GM12878 (cell line): ENCODE results near the gene CFAP90. TPM values are rescaled to one million over a fixed set of nuclear protein-coding genes. Genes with fewer than 3 reads are reported as not detected.

ENCODE experiments used
- ATAC-seq: fragments of 200-7000 bp; cut with Tn5 transposase; 3 replicates; pipeline ENCODE4 v1.9.1; 2020; ENCODE audit warnings: mild to moderate bottlenecking, moderate library complexity
- BruUV-seq: library from RNA; stranded (reverse); fragments of 400-500 nt; replicated peaks from 2 replicates; lab custom pipeline; 2021; lab: Mats Ljungman, UMichigan
- CTCF ChIA-PET: fragments of 300-600 bp; sonication (Branson Sonifier 250); formaldehyde crosslinking; extraction: SDS; loops from one replicate; lab custom pipeline; 2021; ENCODE audit warnings: inconsistent platforms; lab: Yijun Ruan, JAX
- POLR2A ChIA-PET: fragments of 350-600 bp; formaldehyde crosslinking; extraction: SDS; loops from one replicate; lab custom pipeline; 2021; ENCODE audit warnings: inconsistent platforms; lab: Charles Lee
- RAD21 ChIA-PET: fragments of 300-600 bp; sonication (Branson Sonifier 250); formaldehyde crosslinking; loops from one replicate; lab custom pipeline; 2023; ENCODE audit warnings: antibody characterized with exemption; ENCODE audit not compliant: unreplicated experiment; lab: Charles Lee
- SMC1A ChIA-PET: fragments of 300-600 bp; sonication (Branson Sonifier 250); formaldehyde crosslinking; loops from one replicate; lab custom pipeline; 2023; ENCODE audit not compliant: unreplicated experiment, uncharacterized antibody; lab: Charles Lee
- DNase-seq: peaks from one replicate; pipeline ENCODE4 v3.0.0-alpha.2; 2011; ENCODE audit warnings: low read depth, low spot score
- FAIRE-seq: peaks from 3 replicates; lab custom pipeline; 2011; peaks lifted over from hg19 to GRCh38; lab: Jason Lieb, UNC
- H2AFZ ChIP-seq: 2 replicates; pipeline ENCODE4 v1.6.0; 2011; ENCODE audit warnings: low read depth, low read length, control low read depth; ENCODE audit not compliant: control insufficient read depth
- H3K27ac ChIP-seq: 2 replicates; pipeline ENCODE4 v1.5.1; 2011; ENCODE audit warnings: control low read depth; ENCODE audit not compliant: control insufficient read depth, insufficient read depth
- H3K27me3 ChIP-seq, 2 experiments: replicated peaks in 1 of 2; 2 replicates each; pipeline versions ENCODE4 v1.6.0 to v1.6.1; 2011; ENCODE audit warnings: low read length in 1 of 2; ENCODE audit not compliant: control insufficient read depth in 2 of 2, insufficient read depth in 2 of 2
- H3K36me3 ChIP-seq, 2 experiments: 2 replicates each; pipeline ENCODE4 v1.5.1; 2011; ENCODE audit warnings: low read length in 1 of 2; ENCODE audit not compliant: control insufficient read depth in 2 of 2, insufficient read depth in 2 of 2
- H3K4me1 ChIP-seq: 2 replicates; pipeline ENCODE4 v1.6.1; 2011; ENCODE audit warnings: mild to moderate bottlenecking, low read length, moderate library complexity, mixed read lengths; ENCODE audit not compliant: control insufficient read depth, insufficient read depth
- H3K4me2 ChIP-seq: 2 replicates; pipeline ENCODE4 v1.6.0; 2011; ENCODE audit warnings: control low read depth; ENCODE audit not compliant: control insufficient read depth, insufficient read depth
- H3K4me3 ChIP-seq: fragments of 200-600 bp; sonication (generic); 2 replicates; pipeline ENCODE4 v1.5.1; 2016
- H3K79me2 ChIP-seq: 2 replicates; pipeline ENCODE4 v1.6.0; 2011; ENCODE audit warnings: low read length; ENCODE audit not compliant: control insufficient read depth, insufficient read depth
- H3K9ac ChIP-seq: 2 replicates; pipeline ENCODE4 v1.8.0; 2011; ENCODE audit warnings: low read length, control low read depth, mixed read lengths; ENCODE audit not compliant: control insufficient read depth, insufficient read depth
- H3K9me3 ChIP-seq: replicated peaks from 3 replicates; pipeline ENCODE4 v1.5.1; 2011; ENCODE audit warnings: mild to moderate bottlenecking, low read length; ENCODE audit not compliant: control insufficient read depth, insufficient read depth
- H4K20me1 ChIP-seq: 2 replicates; pipeline ENCODE4 v1.6.0; 2011; ENCODE audit not compliant: control insufficient read depth, insufficient read depth
- FOS ChIP-seq: IDR thresholded peaks from 3 replicates; pipeline ENCODE4 v1.6.1; 2011; ENCODE audit warnings: borderline replicate concordance; ENCODE audit not compliant: insufficient read length; ENCODE audit errors: extremely low read depth
- NFIC ChIP-seq: IDR thresholded peaks from 2 replicates; pipeline ENCODE4 v1.6.1; 2012; ENCODE audit warnings: low read depth, mild to moderate bottlenecking, inconsistent platforms, low read length, moderate library complexity
- PBX3 ChIP-seq: IDR thresholded peaks from 2 replicates; pipeline ENCODE4 v1.6.1; 2011; ENCODE audit warnings: mild to moderate bottlenecking, low read depth, low read length, moderate library complexity; ENCODE audit not compliant: insufficient replicate concordance
- RB1 ChIP-seq: fragments of 450-650 bp; formaldehyde crosslinking; IDR thresholded peaks from 2 replicates; pipeline ENCODE4 v1.6.1; 2017; ENCODE audit warnings: mild to moderate bottlenecking, borderline replicate concordance
- RELA ChIP-seq: fragments of 450-650 bp; IDR thresholded peaks from 2 replicates; pipeline ENCODE4 v1.8.0; 2014; ENCODE audit warnings: borderline replicate concordance; ENCODE audit not compliant: partially characterized antibody
- SUZ12 ChIP-seq: fragments of 200-600 bp; sonication (generic); IDR thresholded peaks from one replicate; pipeline ENCODE4 v1.6.1; 2018; ENCODE audit warnings: antibody characterized with exemption, mild to moderate bottlenecking; ENCODE audit not compliant: unreplicated experiment
- TCF7 ChIP-seq: IDR thresholded peaks from 2 replicates; pipeline ENCODE4 v1.6.1; 2014; ENCODE audit warnings: antibody characterized with exemption, borderline replicate concordance
- ZSCAN29 ChIP-seq: fragments of 450-650 bp; IDR thresholded peaks from 2 replicates; pipeline ENCODE4 v1.6.1; 2017; ENCODE audit warnings: mild to moderate bottlenecking, moderate library complexity
- ZZZ3 ChIP-seq: IDR thresholded peaks from 2 replicates; pipeline ENCODE4 v1.6.1; 2011; ENCODE audit warnings: low read depth; ENCODE audit not compliant: control insufficient read depth, insufficient read length
- WGBS: methylation state at CpG from one replicate; pipeline ENCODE4 v1.1.6; 2016; ENCODE audit warnings: low lambda C conversion rate; ENCODE audit not compliant: insufficient replicate concordance, insufficient coverage; ENCODE audit errors: missing lambda C conversion rate; 5-methylcytosine and 5-hydroxymethylcytosine counted together
- in situ Hi-C: fragments of 300-500 bp; cut with MboI; formaldehyde crosslinking; loops from 9 replicates; pipeline ENCODE4 v1.14.3; 2018; ENCODE audit warnings: mixed read lengths
- intact Hi-C: fragments of 100-400 bp; cut with micrococcal nuclease; formaldehyde crosslinking; loops from one replicate; pipeline ENCODE4 v1.14.2; 2022; ENCODE audit not compliant: unreplicated experiment
- polyA plus RNA-seq, 11 experiments: library from polyadenylated mRNA; depleted of rRNA in 4 of 11; unstranded in 6 of 11; stranded (reverse) in 5 of 11; fragments of >200 nt; fragmentation: Nextera tagmentation in 4 of 11; fragmentation: Illumina TruSeq in 1 of 11; extraction: Ambion mirVana in 4 of 11; extraction: Trizol in 1 of 11; gene quantifications; 1 replicate in 1 of 11; 2 replicates in 10 of 11; pipeline versions ENCODE4 v1.2.1 to v1.2.3, GENCODE V29; 2011 to 2016; ENCODE audit warnings: inconsistent platforms in 2 of 11, missing spikeins in 2 of 11, low read depth in 1 of 11
- total RNA-seq, 4 experiments: library from RNA; depleted of rRNA in 3 of 4; stranded (reverse); fragments of >200 nt in 3 of 4; fragmentation: Illumina TruSeq in 1 of 4; extraction: Trizol in 1 of 4; gene quantifications; 2 replicates each; pipeline versions ENCODE4 v1.2.1 to v1.2.3, GENCODE V29; 2013 to 2021
- TF ChIP-seq, protein P1 (sequence below): IDR thresholded peaks from 2 replicates; pipeline ENCODE4 v1.6.1; 2011; ENCODE audit warnings: low read depth, mild to moderate bottlenecking, low read length, moderate library complexity, borderline replicate concordance; ENCODE audit errors: extremely low read depth
- TF ChIP-seq, protein P2 (sequence below): fragments of 450-650 bp; IDR thresholded peaks from 2 replicates; pipeline ENCODE4 v1.6.1; 2017; ENCODE audit warnings: antibody characterized with exemption, mild to moderate bottlenecking, moderate library complexity
- TF ChIP-seq, protein P3 (sequence below): fragments of 450-650 bp; formaldehyde crosslinking; IDR thresholded peaks from 2 replicates; pipeline ENCODE4 v1.4.0; 2020; ENCODE audit warnings: mild to moderate bottlenecking, moderate library complexity

CFAP90 gene
- total and polyA plus RNA-seq, 10 of the 15 experiments (the other 5 are each of a cell fraction or from before 2014, with no cell fraction given): not detected

DNA sequence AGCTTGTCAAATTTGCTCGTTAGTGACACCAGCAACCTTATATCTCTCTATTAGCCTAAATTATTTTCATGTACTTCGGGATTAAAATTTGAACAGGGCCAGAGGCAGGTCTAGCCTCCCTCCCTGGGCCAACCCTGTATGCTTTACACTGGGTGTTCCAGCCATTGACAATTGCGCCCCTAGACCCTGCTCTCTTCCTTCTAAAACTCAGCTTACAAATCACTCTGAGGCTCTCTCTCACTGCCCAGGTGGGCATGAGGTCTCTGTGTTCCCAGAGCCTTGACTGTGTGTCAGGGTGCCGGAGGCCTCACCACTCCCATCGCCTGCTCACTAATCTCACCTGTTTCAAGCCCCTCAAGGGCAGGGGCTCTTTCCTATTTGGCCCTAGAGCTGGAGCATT lies 6.4 kb upstream of the CFAP90 start:
- no peaks in the 10 kb centered on the region for H3K4me1 ChIP-seq
- ChIA-PET POLR2A (no interaction called here), CTCF (interaction anchor here (0.6 to 2.2 kb wide), 3 partner anchors 29 to 598 kb away, joined by 3 to 8 read pairs (median 3); no protein-coding TSS in a partner anchor), SMC1A (interaction anchor here (0.6 kb wide), 1 partner anchor 17 kb away, joined by 3 read pairs; no protein-coding TSS in a partner anchor), RAD21 (no interaction called here)
- intact Hi-C loops (no loop called here), in situ Hi-C loops (no loop called here)
- no peak overlapping the region for H2AFZ ChIP-seq
- 93% methylated on average over 5 of the region's 5 CpGs for WGBS
- H3K36me3 ChIP-seq: peaks cover 0 to 17% of the 10 kb centered on the region in 2 experiments; a peak in 3 of 4 replicates
- ATAC-seq: no peak
- H3K4me2 ChIP-seq: no peak overlapping the region
- no peak overlapping the region for H3K27ac ChIP-seq
- H3K9me3 ChIP-seq: no peaks in the 10 kb centered on the region
- H3K4me3 ChIP-seq: no peak overlapping the region
- no TSS peak for BruUV-seq
- no peak for FAIRE-seq
- DNase-seq: no peak
- H3K9ac ChIP-seq: no peak overlapping the region
- H3K79me2 ChIP-seq: no peaks in the 10 kb centered on the region
- H4K20me1 ChIP-seq: no peaks in the 10 kb centered on the region
- H3K27me3 ChIP-seq: no peaks in the 10 kb centered on the region
- TF ChIP-seq RB1: no peak
- TF ChIP-seq NFIC: no peak
- no peak for TF ChIP-seq FOS
- TF ChIP-seq, protein P1, sequence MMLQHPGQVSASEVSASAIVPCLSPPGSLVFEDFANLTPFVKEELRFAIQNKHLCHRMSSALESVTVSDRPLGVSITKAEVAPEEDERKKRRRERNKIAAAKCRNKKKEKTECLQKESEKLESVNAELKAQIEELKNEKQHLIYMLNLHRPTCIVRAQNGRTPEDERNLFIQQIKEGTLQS: no peak
- TF ChIP-seq, protein P2, sequence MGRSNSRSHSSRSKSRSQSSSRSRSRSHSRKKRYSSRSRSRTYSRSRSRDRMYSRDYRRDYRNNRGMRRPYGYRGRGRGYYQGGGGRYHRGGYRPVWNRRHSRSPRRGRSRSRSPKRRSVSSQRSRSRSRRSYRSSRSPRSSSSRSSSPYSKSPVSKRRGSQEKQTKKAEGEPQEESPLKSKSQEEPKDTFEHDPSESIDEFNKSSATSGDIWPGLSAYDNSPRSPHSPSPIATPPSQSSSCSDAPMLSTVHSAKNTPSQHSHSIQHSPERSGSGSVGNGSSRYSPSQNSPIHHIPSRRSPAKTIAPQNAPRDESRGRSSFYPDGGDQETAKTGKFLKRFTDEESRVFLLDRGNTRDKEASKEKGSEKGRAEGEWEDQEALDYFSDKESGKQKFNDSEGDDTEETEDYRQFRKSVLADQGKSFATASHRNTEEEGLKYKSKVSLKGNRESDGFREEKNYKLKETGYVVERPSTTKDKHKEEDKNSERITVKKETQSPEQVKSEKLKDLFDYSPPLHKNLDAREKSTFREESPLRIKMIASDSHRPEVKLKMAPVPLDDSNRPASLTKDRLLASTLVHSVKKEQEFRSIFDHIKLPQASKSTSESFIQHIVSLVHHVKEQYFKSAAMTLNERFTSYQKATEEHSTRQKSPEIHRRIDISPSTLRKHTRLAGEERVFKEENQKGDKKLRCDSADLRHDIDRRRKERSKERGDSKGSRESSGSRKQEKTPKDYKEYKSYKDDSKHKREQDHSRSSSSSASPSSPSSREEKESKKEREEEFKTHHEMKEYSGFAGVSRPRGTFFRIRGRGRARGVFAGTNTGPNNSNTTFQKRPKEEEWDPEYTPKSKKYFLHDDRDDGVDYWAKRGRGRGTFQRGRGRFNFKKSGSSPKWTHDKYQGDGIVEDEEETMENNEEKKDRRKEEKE: no peak
- TF ChIP-seq TCF7: no peak
- TF ChIP-seq ZSCAN29: no peak
- no peak for TF ChIP-seq ZZZ3
- TF ChIP-seq RELA: no peak
- no peak for TF ChIP-seq SUZ12
- TF ChIP-seq, protein P3, sequence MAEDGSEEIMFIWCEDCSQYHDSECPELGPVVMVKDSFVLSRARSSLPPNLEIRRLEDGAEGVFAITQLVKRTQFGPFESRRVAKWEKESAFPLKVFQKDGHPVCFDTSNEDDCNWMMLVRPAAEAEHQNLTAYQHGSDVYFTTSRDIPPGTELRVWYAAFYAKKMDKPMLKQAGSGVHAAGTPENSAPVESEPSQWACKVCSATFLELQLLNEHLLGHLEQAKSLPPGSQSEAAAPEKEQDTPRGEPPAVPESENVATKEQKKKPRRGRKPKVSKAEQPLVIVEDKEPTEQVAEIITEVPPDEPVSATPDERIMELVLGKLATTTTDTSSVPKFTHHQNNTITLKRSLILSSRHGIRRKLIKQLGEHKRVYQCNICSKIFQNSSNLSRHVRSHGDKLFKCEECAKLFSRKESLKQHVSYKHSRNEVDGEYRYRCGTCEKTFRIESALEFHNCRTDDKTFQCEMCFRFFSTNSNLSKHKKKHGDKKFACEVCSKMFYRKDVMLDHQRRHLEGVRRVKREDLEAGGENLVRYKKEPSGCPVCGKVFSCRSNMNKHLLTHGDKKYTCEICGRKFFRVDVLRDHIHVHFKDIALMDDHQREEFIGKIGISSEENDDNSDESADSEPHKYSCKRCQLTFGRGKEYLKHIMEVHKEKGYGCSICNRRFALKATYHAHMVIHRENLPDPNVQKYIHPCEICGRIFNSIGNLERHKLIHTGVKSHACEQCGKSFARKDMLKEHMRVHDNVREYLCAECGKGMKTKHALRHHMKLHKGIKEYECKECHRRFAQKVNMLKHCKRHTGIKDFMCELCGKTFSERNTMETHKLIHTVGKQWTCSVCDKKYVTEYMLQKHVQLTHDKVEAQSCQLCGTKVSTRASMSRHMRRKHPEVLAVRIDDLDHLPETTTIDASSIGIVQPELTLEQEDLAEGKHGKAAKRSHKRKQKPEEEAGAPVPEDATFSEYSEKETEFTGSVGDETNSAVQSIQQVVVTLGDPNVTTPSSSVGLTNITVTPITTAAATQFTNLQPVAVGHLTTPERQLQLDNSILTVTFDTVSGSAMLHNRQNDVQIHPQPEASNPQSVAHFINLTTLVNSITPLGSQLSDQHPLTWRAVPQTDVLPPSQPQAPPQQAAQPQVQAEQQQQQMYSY: no peak
- no peak for TF ChIP-seq PBX3
